Cardiac muscle cell (in vitro differentiated cells and primary cell): ENCODE data around the gene SMPDL3A. TPM values are rescaled to one million over a fixed set of nuclear protein-coding genes. Genes with fewer than 3 reads are reported as not detected.
A peak's percentile ranks its signal among the peaks of the same experiment; 100 is the strongest.

Experiments used
- DNase-seq, 2 donors: peaks; one replicate each; pipeline versions ENCODE4 v3.0.0 to v3.0.0-alpha.2; 2010 to 2017; ENCODE audit warnings: low read depth in 1 of 2, low spot score in 1 of 2
- H3K27ac ChIP-seq: fragments of 200-600 bp; sonication (generic); 2 replicates; pipeline ENCODE4 v1.5.1; 2016
- H3K27me3 ChIP-seq: fragments of 200-600 bp; sonication (generic); 2 replicates; pipeline ENCODE4 v1.6.0; 2016; ENCODE audit warnings: control low read depth
- H3K36me3 ChIP-seq: fragments of 200-600 bp; sonication (generic); 2 replicates; pipeline ENCODE4 v1.5.1; 2016; ENCODE audit warnings: control low read depth
- H3K4me1 ChIP-seq: fragments of 200-600 bp; sonication (generic); 2 replicates; pipeline ENCODE4 v1.8.1; 2017; ENCODE audit warnings: low read depth, mild to moderate bottlenecking, mixed run types
- H3K4me3 ChIP-seq: fragments of 200-600 bp; sonication (generic); 2 replicates; pipeline ENCODE4 v1.5.1; 2016; ENCODE audit warnings: mild to moderate bottlenecking
- H3K9me3 ChIP-seq: fragments of 200-600 bp; sonication (generic); 2 replicates; pipeline ENCODE4 v1.5.1; 2017; ENCODE audit warnings: low read depth, mild to moderate bottlenecking, control low read depth
- CTCF ChIP-seq: IDR thresholded peaks from 2 replicates; pipeline ENCODE4 v1.5.1; 2012; ENCODE audit warnings: low read depth, mild to moderate bottlenecking, low read length
- polyA plus RNA-seq: library from polyadenylated mRNA; unstranded; fragments of >200 nt; fragmentation: Nextera tagmentation; extraction: Ambion mirVana; gene quantifications from 2 replicates; pipeline ENCODE4 v1.2.1, GENCODE V29; 2016
- total RNA-seq: library from RNA; depleted of rRNA; stranded (reverse); fragments of >200 nt; gene quantifications from 2 replicates; pipeline ENCODE4 v1.2.3, GENCODE V29; 2016

The SMPDL3A gene
- total and polyA plus RNA-seq, 2 experiments from 2014 or later = 1.4 to 6.1 TPM

- Histone ChIP-seq H3K27ac (peak overlapping the region; percentile 91), H3K4me3 (no peak overlapping the region), H3K9me3 (no peaks in the 10 kb centered on the region), H3K4me1 (peaks cover 17% of the 10 kb centered on the region), H3K36me3 (no peaks in the 10 kb centered on the region), H3K27me3 (peaks cover 35% of the 10 kb centered on the region)
- TF ChIP-seq CTCF = no peak
- DNase-seq = no peak
Measured at GRCh38 chr6:122788208-122788607, 850 bp upstream of the SMPDL3A start.

GRCh38 chr6:122788663-122789181 is 336 bp upstream of the SMPDL3A start:
- H3K36me3 ChIP-seq = no peaks in the 10 kb centered on the region
- H3K4me3 ChIP-seq = peak overlapping the region; percentile 42
- H3K4me1 ChIP-seq = peaks cover 17% of the 10 kb centered on the region
- TF ChIP-seq CTCF = no peak
- H3K27me3 ChIP-seq = peaks cover 32% of the 10 kb centered on the region
- no peaks in the 10 kb centered on the region for H3K9me3 ChIP-seq
- peak in 1 of 2 donors; percentile 3 for DNase-seq
- H3K27ac ChIP-seq = peak overlapping the region; percentile 91

GRCh38 chr6:122790028-122790422 is 967 bp downstream of the SMPDL3A start:
- H3K9me3 ChIP-seq = no peaks in the 10 kb centered on the region
- peaks cover 32% of the 10 kb centered on the region for H3K27me3 ChIP-seq
- no peaks in the 10 kb centered on the region for H3K36me3 ChIP-seq
- H3K4me3 ChIP-seq = peak overlapping the region; percentile 42
- peak overlapping the region; percentile 91 for H3K27ac ChIP-seq
- peaks cover 17% of the 10 kb centered on the region for H3K4me1 ChIP-seq
- TF ChIP-seq CTCF = no peak
- DNase-seq = peak in 1 of 2 donors; percentile 78

- Histone ChIP-seq H3K9me3 (no peaks in the 10 kb centered on the region), H3K27ac (peak overlapping the region; percentile 91), H3K4me1 (peaks cover 17% of the 10 kb centered on the region), H3K27me3 (peaks cover 26% of the 10 kb centered on the region), H3K4me3 (peak overlapping the region; percentile 42), H3K36me3 (no peaks in the 10 kb centered on the region)
- TF ChIP-seq CTCF = no peak
- peak in 1 of 2 donors; percentile 42 for DNase-seq
Measured at GRCh38 chr6:122790423-122791309, 1.6 kb downstream of the SMPDL3A start.

GRCh38 chr6:122791310-122791679 is 2.2 kb downstream of the SMPDL3A start:
- TF ChIP-seq CTCF = no peak
- H3K27ac ChIP-seq = peak overlapping the region; percentile 91
- H3K4me3 ChIP-seq = no peak overlapping the region
- H3K27me3 ChIP-seq = peaks cover 19% of the 10 kb centered on the region
- H3K36me3 ChIP-seq = no peaks in the 10 kb centered on the region
- no peaks in the 10 kb centered on the region for H3K9me3 ChIP-seq
- DNase-seq = no peak
- H3K4me1 ChIP-seq = peaks cover 17% of the 10 kb centered on the region
